ENCODE results near the gene ATG7. TPM values are rescaled to one million over a fixed set of nuclear protein-coding genes. Genes with fewer than 3 reads are reported as not detected.
"Not testable (repeated sequence)": the region's sequence is repeated elsewhere in the genome, so short reads cannot be mapped to it uniquely, and the experiment has no call there.

The ATG7 gene
- total RNA-seq, 1 donor: 131 TPM

DNA sequence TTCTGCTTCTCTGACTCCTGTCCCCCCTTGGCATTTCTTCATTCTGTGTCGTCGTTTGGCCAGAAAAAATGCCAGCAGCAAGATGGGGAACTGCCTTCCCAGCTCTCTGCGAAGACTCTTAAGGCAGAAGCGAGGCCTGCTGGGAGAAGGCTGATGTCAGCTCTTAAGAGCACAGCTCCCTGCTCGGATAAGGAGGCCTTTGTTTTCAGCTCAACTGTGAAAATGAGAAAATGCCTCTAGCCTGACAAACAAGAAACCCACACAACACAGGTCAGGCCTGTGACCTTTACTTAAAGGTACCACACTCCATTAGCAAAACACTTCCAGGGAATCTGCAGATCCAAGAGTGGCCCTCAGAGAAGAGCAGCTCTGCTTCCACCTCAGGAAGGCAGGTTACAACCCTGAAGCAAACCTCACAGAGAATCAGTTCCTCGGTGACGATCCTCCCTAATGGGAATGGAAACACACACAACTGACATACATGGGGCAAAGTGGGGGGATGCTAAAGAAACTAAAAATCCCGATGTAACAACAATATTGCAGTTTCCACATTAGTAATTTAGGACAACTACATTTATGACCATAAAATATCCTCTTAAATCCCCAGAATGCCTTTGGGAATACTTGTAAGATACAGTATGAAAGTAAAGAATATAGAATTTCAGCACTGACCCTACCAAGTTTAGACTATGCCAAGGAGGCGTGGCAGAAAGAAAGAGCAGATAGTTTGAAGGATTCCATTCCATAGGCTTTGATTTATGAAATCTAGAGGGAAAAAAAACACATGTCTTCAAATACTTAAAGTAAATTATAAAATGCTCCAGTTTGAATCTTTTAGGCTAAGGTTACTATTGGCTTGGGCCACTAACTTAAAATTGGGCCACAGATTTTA lies 319.4 kb downstream of the ATG7 start:
- DNase-seq (ENCODE audit: low read depth): peak; percentile 67
- H3K4me3 ChIP-seq (ENCODE audit: low read depth, low read length): no peak overlapping the region
- TF ChIP-seq, protein P1, sequence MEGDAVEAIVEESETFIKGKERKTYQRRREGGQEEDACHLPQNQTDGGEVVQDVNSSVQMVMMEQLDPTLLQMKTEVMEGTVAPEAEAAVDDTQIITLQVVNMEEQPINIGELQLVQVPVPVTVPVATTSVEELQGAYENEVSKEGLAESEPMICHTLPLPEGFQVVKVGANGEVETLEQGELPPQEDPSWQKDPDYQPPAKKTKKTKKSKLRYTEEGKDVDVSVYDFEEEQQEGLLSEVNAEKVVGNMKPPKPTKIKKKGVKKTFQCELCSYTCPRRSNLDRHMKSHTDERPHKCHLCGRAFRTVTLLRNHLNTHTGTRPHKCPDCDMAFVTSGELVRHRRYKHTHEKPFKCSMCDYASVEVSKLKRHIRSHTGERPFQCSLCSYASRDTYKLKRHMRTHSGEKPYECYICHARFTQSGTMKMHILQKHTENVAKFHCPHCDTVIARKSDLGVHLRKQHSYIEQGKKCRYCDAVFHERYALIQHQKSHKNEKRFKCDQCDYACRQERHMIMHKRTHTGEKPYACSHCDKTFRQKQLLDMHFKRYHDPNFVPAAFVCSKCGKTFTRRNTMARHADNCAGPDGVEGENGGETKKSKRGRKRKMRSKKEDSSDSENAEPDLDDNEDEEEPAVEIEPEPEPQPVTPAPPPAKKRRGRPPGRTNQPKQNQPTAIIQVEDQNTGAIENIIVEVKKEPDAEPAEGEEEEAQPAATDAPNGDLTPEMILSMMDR (IDR thresholded peaks at IDR 0.05; ENCODE audit: insufficient read depth, low read depth, low read length): no peak

DNA sequence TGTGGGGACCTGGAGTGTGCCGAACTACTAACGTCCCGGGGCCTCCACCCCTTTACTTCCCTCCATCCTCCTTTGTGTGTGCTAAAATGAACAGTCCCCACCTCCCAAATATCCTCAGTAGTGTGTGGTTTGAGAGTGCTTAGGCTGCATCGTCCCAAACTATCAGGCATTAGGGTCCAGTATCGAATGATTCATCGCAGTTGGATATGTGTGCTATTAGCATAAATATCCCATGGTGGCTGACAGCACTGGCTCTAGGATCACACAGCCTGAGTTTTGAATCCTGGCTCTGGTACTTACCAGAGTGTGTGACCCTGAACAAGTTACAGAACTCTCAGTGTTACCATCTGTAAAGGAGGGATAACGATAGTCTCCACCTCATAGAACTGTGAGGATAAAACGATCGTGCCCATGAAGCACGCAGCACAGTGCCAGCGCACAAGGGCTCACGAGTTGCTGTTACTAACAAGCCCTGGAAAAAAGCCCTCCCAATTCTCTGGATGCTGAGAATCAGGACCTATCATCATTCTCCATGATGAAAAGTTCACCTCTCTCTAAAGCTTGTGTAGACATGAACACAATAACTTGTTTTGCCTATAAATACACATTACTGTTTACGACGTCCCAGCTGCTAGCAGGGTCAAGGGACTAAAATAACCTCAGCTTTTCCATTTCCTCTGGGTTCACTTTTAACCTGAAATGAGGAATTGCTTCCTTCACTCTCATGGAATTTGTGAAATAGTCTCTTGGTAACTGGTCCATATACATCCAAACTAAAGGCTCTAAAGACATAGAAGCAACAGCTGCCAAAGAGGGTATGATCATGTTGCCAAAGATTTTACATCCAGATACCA lies 320.5 kb downstream of the ATG7 start:
- peak; percentile 48 for DNase-seq (ENCODE audit: low read depth)
- no peak overlapping the region for H3K4me3 ChIP-seq (ENCODE audit: low read depth, low read length)
- TF ChIP-seq, protein P1 (IDR thresholded peaks at IDR 0.05; ENCODE audit: insufficient read depth, low read depth, low read length): no peak

DNA sequence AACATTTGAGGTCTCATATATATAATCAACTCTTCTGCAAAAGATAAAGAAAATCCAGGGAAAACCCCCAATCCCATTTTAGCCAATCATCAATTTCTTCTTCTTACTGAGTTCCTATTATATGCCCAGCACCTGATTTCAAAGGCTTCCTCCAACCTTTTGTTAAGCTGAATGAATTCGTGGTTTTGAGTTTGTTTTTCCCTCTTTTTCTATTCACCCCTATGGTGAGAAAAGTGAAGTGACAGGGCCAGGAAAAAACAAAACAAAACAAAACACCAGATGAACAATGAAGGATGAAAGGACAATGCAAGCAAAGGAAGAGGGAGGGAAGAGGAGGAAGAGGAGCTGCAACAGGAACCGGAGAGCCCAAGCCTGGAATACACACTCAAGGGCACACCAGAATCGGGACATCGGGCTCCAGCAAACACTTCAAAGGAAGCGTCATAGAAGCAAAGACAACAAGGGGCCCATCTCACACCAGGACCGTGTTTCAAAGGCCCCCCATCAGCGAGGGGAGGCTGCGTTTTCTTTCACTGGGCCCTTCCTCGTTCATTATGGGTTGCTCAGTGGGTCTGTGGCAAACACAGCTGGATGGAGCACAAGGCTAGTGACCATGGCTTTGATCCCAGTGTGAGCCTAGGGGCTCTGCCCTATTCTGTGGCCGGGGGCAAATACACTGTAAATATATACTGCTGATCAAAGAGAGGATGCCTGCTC lies 321.3 kb downstream of the ATG7 start:
- no peak overlapping the region for H3K4me3 ChIP-seq (ENCODE audit: low read depth, low read length)
- DNase-seq (ENCODE audit: low read depth): no peak
- TF ChIP-seq, protein P1 (IDR thresholded peaks at IDR 0.05; ENCODE audit: insufficient read depth, low read depth, low read length): no peak

DNA sequence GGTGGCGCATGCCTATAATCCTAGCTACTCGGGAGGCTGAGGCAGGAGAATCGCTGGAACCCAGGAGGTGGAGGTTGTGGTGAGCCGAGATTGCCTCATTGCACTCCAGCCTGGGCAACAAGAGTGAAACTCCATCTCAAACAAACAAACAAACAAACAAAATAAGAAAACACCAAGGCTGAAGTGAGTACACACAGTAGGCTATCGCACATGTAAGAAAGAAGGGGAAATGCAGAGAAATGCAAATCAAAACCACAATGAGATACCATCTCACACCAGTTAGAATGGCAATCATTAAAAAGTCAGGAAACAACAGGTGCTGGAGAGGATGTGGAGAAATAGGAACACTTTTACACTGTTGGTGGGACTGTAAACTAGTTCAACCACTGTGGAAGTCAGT lies 322.8 kb downstream of the ATG7 start:
- DNase-seq (ENCODE audit: low read depth); H3K4me3 ChIP-seq (ENCODE audit: low read depth, low read length): not testable (repeated sequence)

DNA sequence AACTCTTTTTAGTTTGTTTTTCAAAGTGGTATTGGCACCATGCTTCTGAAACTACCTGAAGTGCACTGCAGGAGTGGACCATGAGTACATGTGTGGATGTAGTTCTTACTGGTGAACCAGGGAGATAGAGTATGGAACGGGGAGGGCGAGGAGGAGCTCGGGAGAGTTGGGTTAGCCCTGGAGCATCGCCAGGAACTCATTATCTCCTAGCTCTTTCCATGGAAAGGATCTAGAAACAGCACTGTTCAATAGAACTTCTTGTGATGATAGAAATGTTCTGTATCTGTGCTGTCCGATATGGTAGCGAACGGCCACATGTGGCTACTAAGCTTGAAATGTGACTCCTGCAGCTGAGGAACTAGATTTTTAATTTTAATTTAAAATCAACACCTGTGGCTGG lies 324.2 kb downstream of the ATG7 start:
- TF ChIP-seq, protein P1 (IDR thresholded peaks at IDR 0.05; ENCODE audit: insufficient read depth, low read depth, low read length): no peak
- H3K4me3 ChIP-seq (ENCODE audit: low read depth, low read length): no peak overlapping the region
- DNase-seq (ENCODE audit: low read depth): no peak

DNA sequence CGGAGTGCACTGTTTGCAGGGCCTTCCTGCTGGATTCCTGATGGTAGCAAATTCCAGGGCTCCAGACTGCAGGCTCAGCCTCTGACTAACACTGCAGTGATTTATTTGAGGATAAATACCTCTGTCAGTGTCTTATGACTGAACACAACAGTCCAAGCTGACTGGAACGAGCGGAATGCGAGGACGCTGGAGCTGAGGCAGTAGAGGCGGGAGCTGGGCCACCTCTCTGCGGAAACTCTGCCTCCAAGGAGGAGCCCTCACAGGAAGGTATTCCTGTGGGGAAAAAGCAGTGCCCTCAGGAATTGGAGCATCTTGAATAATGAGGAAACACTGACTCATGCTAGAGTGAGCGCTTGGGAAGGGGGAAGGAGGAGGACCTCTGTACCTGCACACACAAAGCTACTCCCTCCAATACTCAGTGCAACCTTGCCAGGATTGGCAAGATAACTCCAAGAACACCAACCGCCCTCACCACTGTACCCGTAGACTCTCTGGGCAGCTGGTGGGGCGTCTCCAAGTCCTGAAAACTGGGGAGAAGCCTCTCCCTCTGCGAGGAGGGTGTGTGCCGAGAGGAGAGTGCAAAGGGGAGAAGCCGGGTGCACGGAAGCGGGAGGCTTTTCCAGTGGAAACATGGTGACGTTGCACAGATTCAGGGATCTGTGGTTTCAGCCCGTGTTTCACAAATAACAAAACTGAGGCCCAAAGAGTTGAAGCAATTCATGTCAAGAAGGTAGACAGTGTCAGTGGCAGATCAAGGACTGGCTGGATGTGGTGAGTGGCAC lies 328.5 kb downstream of the ATG7 start:
- DNase-seq (ENCODE audit: low read depth): peak; percentile 99
- peak overlapping the region; percentile 28 for H3K4me3 ChIP-seq (ENCODE audit: low read depth, low read length)
- TF ChIP-seq, protein P1 (IDR thresholded peaks at IDR 0.05; ENCODE audit: insufficient read depth, low read depth, low read length): no peak

Data from fibroblast of villous mesenchyme (primary cell).